SU-DHL-6 (cell line): ENCODE results near the gene BMP6.

Experiments used
- H2AFZ ChIP-seq: fragments of 200-600 bp; sonication (generic); 2 replicates; pipeline ENCODE4 v1.6.1; 2014; ENCODE audit warnings: low read depth, mild to moderate bottlenecking, moderate library complexity, mixed read lengths, antibody characterized with exemption, low read length; ENCODE audit not compliant: severe bottlenecking
- H3F3A ChIP-seq: fragments of 200-600 bp; shearing (Covaris generic); 2 replicates; pipeline ENCODE4 v1.6.0; 2016; ENCODE audit warnings: antibody characterized with exemption, mild to moderate bottlenecking; ENCODE audit not compliant: insufficient read depth
- H3K27ac ChIP-seq: fragments of 200-600 bp; sonication (generic); 2 replicates; pipeline ENCODE4 v1.5.1; 2016; ENCODE audit warnings: low read depth, mild to moderate bottlenecking, low read length, moderate library complexity, mixed read lengths
- H3K27me3 ChIP-seq: fragments of 200-600 bp; sonication (generic), shearing (Covaris generic); 2 replicates; pipeline ENCODE4 v1.6.0; 2014; ENCODE audit warnings: mild to moderate bottlenecking, low read length
- H3K36me3 ChIP-seq: fragments of 200-600 bp; sonication (generic); 2 replicates; pipeline ENCODE4 v1.6.1; 2014; ENCODE audit warnings: mild to moderate bottlenecking, low read length, mixed read lengths
- H3K4me2 ChIP-seq: fragments of 300-600, 200-600 bp; shearing (Covaris generic), sonication (generic); 2 replicates; pipeline ENCODE4 v1.6.0; 2014; ENCODE audit warnings: low read length, low read depth, mild to moderate bottlenecking; ENCODE audit not compliant: poor library complexity, severe bottlenecking
- H3K4me3 ChIP-seq: fragments of 200-600 bp; sonication (generic); 2 replicates; pipeline ENCODE4 v1.5.1; 2014; ENCODE audit warnings: antibody characterized with exemption, low read length, mild to moderate bottlenecking, mixed read lengths; ENCODE audit not compliant: insufficient read depth, poor library complexity, severe bottlenecking
- H3K79me2 ChIP-seq: fragments of 200-600 bp; sonication (generic); 2 replicates; pipeline ENCODE4 v1.6.1; 2014; ENCODE audit warnings: mild to moderate bottlenecking, low read length, moderate library complexity; ENCODE audit not compliant: insufficient read depth
- H3K9ac ChIP-seq: fragments of 200-600 bp; sonication (generic); 2 replicates; pipeline ENCODE4 v1.7.0; 2014; ENCODE audit warnings: mild to moderate bottlenecking, low read length
- H3K9me2 ChIP-seq: fragments of 200-600 bp; sonication (generic); replicated peaks from 2 replicates; pipeline ENCODE4 v1.6.1; 2014; ENCODE audit warnings: low read length; ENCODE audit not compliant: insufficient read depth
- H3K9me3 ChIP-seq: fragments of 200-600 bp; sonication (generic); 2 replicates; pipeline ENCODE4 v1.6.1; 2014; ENCODE audit warnings: low read length, mixed read lengths; ENCODE audit not compliant: insufficient read depth
- H4K20me1 ChIP-seq: fragments of 200-600 bp; sonication (generic); 2 replicates; pipeline ENCODE4 v1.6.1; 2014; ENCODE audit warnings: low read depth, mild to moderate bottlenecking, antibody characterized with exemption, low read length, moderate library complexity, mixed read lengths
- EZH2phosphoT487 ChIP-seq: fragments of 200-600 bp; sonication (generic), shearing (Covaris generic); conservative IDR thresholded peaks from 2 replicates; pipeline ENCODE4 v1.6.1; 2018; ENCODE audit warnings: mild to moderate bottlenecking, antibody characterized with exemption, low read length, moderate library complexity, mixed read lengths
- TF ChIP-seq, protein P1 (sequence below): fragments of 200-600 bp; sonication (generic); IDR thresholded peaks from one replicate; pipeline ENCODE4 v1.5.1; 2017; ENCODE audit warnings: antibody characterized with exemption, mild to moderate bottlenecking, low read length, moderate library complexity; ENCODE audit not compliant: insufficient read depth, poor library complexity, severe bottlenecking

BMP6 gene

DNA sequence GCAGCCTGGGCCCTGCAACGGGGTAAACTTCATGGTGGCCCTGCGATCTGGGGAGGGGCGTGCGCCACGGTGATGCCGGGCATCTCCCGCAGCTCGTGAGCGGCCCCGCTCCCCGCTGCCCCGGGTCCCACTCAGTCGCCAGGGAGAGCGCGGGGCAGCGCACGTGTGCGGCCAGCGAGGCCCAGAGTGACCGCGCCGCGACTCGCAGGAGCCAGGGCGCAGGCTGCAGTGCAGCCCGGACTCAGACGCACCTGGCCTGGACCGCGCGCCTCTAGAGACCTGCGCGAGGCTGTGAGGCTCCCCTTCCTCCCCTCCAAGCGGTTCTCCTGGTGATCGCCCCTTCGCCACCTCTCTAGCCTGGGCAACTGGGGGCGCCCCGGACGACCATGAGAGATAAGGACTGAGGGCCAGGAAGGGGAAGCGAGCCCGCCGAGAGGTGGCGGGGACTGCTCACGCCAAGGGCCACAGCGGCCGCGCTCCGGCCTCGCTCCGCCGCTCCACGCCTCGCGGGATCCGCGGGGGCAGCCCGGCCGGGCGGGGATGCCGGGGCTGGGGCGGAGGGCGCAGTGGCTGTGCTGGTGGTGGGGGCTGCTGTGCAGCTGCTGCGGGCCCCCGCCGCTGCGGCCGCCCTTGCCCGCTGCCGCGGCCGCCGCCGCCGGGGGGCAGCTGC lies 652 bp downstream of the BMP6 start:
- TF ChIP-seq, protein P1, sequence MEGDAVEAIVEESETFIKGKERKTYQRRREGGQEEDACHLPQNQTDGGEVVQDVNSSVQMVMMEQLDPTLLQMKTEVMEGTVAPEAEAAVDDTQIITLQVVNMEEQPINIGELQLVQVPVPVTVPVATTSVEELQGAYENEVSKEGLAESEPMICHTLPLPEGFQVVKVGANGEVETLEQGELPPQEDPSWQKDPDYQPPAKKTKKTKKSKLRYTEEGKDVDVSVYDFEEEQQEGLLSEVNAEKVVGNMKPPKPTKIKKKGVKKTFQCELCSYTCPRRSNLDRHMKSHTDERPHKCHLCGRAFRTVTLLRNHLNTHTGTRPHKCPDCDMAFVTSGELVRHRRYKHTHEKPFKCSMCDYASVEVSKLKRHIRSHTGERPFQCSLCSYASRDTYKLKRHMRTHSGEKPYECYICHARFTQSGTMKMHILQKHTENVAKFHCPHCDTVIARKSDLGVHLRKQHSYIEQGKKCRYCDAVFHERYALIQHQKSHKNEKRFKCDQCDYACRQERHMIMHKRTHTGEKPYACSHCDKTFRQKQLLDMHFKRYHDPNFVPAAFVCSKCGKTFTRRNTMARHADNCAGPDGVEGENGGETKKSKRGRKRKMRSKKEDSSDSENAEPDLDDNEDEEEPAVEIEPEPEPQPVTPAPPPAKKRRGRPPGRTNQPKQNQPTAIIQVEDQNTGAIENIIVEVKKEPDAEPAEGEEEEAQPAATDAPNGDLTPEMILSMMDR = no peak
- TF ChIP-seq EZH2phosphoT487 = 0 out of 2 replicates have a peak, but pooled peaks have one; percentile 79
- Histone ChIP-seq H3K9me3 (no peaks in the 10 kb centered on the region), H3K79me2 (no peaks in the 10 kb centered on the region), H3K4me2 (peak overlapping the region; percentile 66), H3K27me3 (no peaks in the 10 kb centered on the region), H3K27ac (no peak overlapping the region), H3F3A (no peaks in the 10 kb centered on the region), H3K9me2 (no peaks in the 10 kb centered on the region), H3K36me3 (no peaks in the 10 kb centered on the region), H2AFZ (peak overlapping the region; percentile 54), H4K20me1 (no peaks in the 10 kb centered on the region), H3K4me3 (peak overlapping the region; percentile 56), H3K9ac (peak overlapping the region; percentile 30)

DNA sequence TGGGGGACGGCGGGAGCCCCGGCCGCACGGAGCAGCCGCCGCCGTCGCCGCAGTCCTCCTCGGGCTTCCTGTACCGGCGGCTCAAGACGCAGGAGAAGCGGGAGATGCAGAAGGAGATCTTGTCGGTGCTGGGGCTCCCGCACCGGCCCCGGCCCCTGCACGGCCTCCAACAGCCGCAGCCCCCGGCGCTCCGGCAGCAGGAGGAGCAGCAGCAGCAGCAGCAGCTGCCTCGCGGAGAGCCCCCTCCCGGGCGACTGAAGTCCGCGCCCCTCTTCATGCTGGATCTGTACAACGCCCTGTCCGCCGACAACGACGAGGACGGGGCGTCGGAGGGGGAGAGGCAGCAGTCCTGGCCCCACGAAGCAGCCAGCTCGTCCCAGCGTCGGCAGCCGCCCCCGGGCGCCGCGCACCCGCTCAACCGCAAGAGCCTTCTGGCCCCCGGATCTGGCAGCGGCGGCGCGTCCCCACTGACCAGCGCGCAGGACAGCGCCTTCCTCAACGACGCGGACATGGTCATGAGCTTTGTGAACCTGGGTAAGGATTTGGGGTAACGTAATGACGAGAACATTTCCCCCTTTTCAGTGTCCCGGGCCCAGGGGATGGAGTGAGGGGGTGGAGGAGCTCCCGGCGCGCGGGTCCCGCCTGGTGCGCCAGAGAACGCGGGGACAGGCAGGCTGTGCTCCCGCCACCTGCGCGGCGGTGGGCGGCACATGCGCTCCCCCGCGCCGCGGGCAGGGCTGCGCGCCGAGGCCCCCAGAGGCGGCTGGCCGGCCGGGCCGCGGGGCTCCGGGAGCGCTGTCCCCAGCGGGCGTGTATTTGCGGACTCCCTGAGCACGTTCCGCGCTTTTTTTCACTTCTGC lies 1.4 kb downstream of the BMP6 start:
- Histone ChIP-seq H3K9ac (no peak overlapping the region), H2AFZ (no peak overlapping the region), H3K9me2 (no peaks in the 10 kb centered on the region), H4K20me1 (no peaks in the 10 kb centered on the region), H3K27ac (no peak overlapping the region), H3K79me2 (no peaks in the 10 kb centered on the region), H3K36me3 (no peaks in the 10 kb centered on the region), H3K9me3 (no peaks in the 10 kb centered on the region), H3F3A (no peaks in the 10 kb centered on the region), H3K27me3 (no peaks in the 10 kb centered on the region), H3K4me3 (peak overlapping the region; percentile 56), H3K4me2 (peak overlapping the region; percentile 66)
- TF ChIP-seq, protein P1 = no peak
- TF ChIP-seq EZH2phosphoT487 = no peak

DNA sequence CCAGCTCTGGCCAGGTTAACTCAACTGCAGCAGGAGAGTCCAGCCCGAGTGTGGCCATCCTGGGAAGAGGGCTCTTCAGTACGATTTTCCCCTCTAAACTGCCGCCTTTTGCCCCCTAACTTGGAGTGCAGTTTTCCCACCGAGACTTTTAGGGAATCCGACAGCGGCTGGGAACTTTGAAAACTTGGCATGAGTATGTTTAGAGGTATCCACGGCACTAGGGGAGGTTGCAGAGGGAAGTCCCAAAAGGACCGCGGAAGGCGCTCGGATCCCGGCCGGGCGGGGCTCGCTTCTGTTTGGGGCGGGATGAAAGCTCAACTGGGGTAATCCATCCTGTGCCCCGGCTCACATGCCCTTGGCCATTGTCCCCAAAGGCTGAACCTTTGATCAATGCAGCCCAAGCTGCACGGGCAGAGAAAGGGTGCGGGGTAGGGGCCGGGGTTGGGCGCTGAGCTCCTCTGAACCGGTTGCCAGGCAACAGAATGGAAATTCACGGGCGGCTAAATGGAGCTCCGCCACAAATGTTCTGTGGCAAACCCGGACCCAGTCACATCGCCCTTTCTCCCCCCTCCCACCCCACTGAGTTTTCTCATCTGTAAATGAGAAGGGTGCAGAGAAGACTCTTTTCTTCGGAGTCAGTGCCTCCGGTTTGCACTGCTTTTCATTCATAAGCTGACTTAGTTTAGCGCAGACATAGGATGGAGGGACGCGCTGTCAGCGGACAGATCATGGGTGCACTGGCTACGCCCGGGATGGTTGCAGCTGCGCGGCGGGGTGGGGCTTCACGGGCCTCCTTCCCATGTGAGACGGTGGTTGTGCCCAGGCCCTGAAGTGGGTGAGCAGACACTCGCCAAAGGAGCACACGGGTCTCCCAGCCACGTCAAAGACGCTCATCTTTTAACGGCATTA lies 2.3 kb downstream of the BMP6 start:
- no peaks in the 10 kb centered on the region for H3K9me2 ChIP-seq
- H2AFZ ChIP-seq = no peak overlapping the region
- H3K4me2 ChIP-seq = peak overlapping the region; percentile 66
- no peaks in the 10 kb centered on the region for H3F3A ChIP-seq
- no peaks in the 10 kb centered on the region for H3K79me2 ChIP-seq
- no peaks in the 10 kb centered on the region for H4K20me1 ChIP-seq
- H3K36me3 ChIP-seq = no peaks in the 10 kb centered on the region
- TF ChIP-seq, protein P1 = no peak
- TF ChIP-seq EZH2phosphoT487 = peak; percentile 10; the same call in 1 of the 2 replicates
- no peak overlapping the region for H3K4me3 ChIP-seq
- no peak overlapping the region for H3K9ac ChIP-seq
- no peaks in the 10 kb centered on the region for H3K9me3 ChIP-seq
- no peak overlapping the region for H3K27ac ChIP-seq
- H3K27me3 ChIP-seq = no peaks in the 10 kb centered on the region
